C4-2B (cell line): ENCODE data around the gene MEFV.
A peak's percentile ranks its signal among the peaks of the same experiment; 100 is the strongest.

Source experiments
- ZFX ChIP-seq: fragments of 450-650 bp; IDR thresholded peaks from 2 replicates; pipeline ENCODE4 v1.6.1; 2017
- TF ChIP-seq, protein P1 (sequence below): fragments of 450-650 bp; conservative IDR thresholded peaks from 2 replicates; pipeline ENCODE4 v1.5.1; 2017; ENCODE audit warnings: mild to moderate bottlenecking

DNA sequence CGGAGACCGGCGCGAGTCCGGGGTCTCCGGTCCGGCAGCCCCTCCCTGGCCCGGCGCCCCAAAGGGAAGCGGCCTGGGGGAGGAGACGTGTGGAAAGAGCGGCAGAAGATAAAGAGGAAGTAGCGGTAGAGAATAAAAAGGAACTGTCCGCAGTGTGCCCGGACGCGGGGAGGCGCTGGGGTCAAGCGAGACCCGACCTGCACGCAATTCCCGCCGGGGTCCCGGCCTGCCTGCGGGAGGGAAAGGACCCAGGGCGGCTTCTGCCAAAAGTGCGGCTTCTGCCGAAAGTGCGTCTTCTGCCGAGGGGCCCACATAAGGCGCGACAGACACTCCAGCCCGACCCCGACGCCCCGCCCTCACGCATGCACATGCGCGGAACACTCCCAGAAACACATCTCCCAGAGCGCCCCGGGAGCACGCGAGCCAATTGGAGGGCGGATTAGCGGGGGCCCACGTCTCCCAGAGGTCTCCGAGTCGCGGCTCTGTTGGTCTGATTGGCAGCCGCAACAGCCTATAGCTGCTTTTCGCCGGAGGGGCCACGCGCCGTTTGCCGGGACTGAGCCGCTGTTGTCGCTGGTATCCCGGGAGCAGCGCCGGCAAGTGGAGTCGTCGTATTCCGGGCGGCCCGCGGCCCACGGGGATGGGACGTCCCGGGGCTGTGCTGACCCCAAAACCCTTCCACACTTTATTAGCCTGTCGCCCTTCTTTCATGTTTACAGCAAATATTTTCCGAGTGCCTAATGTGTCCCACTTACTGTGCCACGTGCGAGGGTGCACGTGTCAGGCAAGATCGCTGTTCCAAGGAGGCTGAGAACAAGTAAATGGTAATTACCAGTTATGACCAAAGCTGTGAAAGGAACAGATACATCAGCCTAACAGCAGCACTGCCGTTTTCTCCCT is 8.0 kb upstream of the MEFV start:
- TF ChIP-seq, protein P1, sequence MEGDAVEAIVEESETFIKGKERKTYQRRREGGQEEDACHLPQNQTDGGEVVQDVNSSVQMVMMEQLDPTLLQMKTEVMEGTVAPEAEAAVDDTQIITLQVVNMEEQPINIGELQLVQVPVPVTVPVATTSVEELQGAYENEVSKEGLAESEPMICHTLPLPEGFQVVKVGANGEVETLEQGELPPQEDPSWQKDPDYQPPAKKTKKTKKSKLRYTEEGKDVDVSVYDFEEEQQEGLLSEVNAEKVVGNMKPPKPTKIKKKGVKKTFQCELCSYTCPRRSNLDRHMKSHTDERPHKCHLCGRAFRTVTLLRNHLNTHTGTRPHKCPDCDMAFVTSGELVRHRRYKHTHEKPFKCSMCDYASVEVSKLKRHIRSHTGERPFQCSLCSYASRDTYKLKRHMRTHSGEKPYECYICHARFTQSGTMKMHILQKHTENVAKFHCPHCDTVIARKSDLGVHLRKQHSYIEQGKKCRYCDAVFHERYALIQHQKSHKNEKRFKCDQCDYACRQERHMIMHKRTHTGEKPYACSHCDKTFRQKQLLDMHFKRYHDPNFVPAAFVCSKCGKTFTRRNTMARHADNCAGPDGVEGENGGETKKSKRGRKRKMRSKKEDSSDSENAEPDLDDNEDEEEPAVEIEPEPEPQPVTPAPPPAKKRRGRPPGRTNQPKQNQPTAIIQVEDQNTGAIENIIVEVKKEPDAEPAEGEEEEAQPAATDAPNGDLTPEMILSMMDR = peak; percentile 36
- 0 out of 2 replicates have a peak, but pooled peaks have one; percentile 3 for TF ChIP-seq ZFX
